SK-N-SH (cell line): ENCODE data around the gene SLC12A3. TPM values are rescaled to one million over a fixed set of nuclear protein-coding genes. Genes with fewer than 3 reads are reported as not detected.

ENCODE experiments used
- CTCF ChIA-PET: fragments of 300-600, 350-600 bp; formaldehyde crosslinking; extraction: SDS; loops from one replicate; lab custom pipeline; 2021; lab: Yijun Ruan, JAX
- POLR2A ChIA-PET: fragments of 350-600 bp; sonication (Branson Sonifier 250); formaldehyde crosslinking; extraction: SDS; loops from one replicate; lab custom pipeline; 2020; ENCODE audit warnings: antibody characterized with exemption, inconsistent platforms; lab: Yijun Ruan, JAX
- DNase-seq: peaks from one replicate; pipeline ENCODE4 v3.0.0; 2012
- H2AFZ ChIP-seq: fragments of 200-600 bp; sonication (generic); 2 replicates; pipeline ENCODE4 v1.8.1; 2016; ENCODE audit warnings: antibody characterized with exemption, mild to moderate bottlenecking, low read depth
- H3F3A ChIP-seq: fragments of 200-600 bp; sonication (generic); replicated peaks from 2 replicates; pipeline ENCODE3; 2016; ENCODE audit warnings: antibody characterized with exemption, mild to moderate bottlenecking; ENCODE audit not compliant: insufficient read depth
- H3K27ac ChIP-seq, 2 experiments: fragments of 200-500 bp in 1 of 2; fragments of 200-600 bp in 1 of 2; sonication (Bioruptor generic) in 1 of 2; sonication (generic), shearing (Covaris generic) in 1 of 2; 2 replicates each; pipeline versions ENCODE4 v1.5.1 to v1.6.1; 2014 to 2016; ENCODE audit warnings: low read depth in 2 of 2, inconsistent platforms in 1 of 2, low read length in 1 of 2, mild to moderate bottlenecking in 1 of 2, mixed read lengths in 1 of 2
- H3K27me3 ChIP-seq: fragments of 200-600 bp; sonication (generic), shearing (Covaris generic); 2 replicates; pipeline ENCODE4 v1.6.1; 2016; ENCODE audit warnings: mixed run types; ENCODE audit not compliant: insufficient read depth
- H3K36me3 ChIP-seq, 2 experiments: fragments of 200-500 bp in 1 of 2; fragments of 200-600 bp in 1 of 2; sonication (Bioruptor generic) in 1 of 2; sonication (generic) in 1 of 2; replicated peaks in 1 of 2; 2 replicates each; pipeline versions ENCODE3 to v1.5.1; 2014 to 2016; ENCODE audit warnings: low read length in 1 of 2, mild to moderate bottlenecking in 1 of 2; ENCODE audit not compliant: insufficient read depth in 2 of 2, control insufficient read depth in 1 of 2
- H3K4me1 ChIP-seq, 2 experiments: fragments of 200-500 bp in 1 of 2; fragments of 200-600 bp in 1 of 2; sonication (Bioruptor generic) in 1 of 2; sonication (generic), shearing (Covaris generic) in 1 of 2; 2 replicates each; pipeline versions ENCODE4 v1.5.1 to v1.6.1; 2014 to 2016; ENCODE audit warnings: low read depth in 1 of 2, low read length in 1 of 2, mixed run types in 1 of 2; ENCODE audit not compliant: insufficient read depth in 2 of 2, control insufficient read depth in 1 of 2
- H3K4me2 ChIP-seq: fragments of 200-600 bp; sonication (generic), shearing (Covaris generic); 2 replicates; pipeline ENCODE4 v1.6.1; 2017; ENCODE audit warnings: mixed run types
- H3K4me3 ChIP-seq, 2 experiments: fragments of 200-500 bp in 1 of 2; fragments of 200-600 bp in 1 of 2; sonication (Bioruptor generic) in 1 of 2; sonication (generic), shearing (Covaris generic) in 1 of 2; 2 replicates each; pipeline versions ENCODE4 v1.5.1 to v1.8.1; 2014 to 2016; ENCODE audit warnings: low read depth in 2 of 2, inconsistent platforms in 1 of 2, low read length in 1 of 2, mild to moderate bottlenecking in 1 of 2, mixed read lengths in 1 of 2, moderate library complexity in 1 of 2
- H3K79me2 ChIP-seq: fragments of 200-600 bp; sonication (generic); 2 replicates; pipeline ENCODE4 v1.8.1; 2017; ENCODE audit warnings: mild to moderate bottlenecking; ENCODE audit not compliant: insufficient read depth
- H3K9ac ChIP-seq: fragments of 200-600 bp; sonication (generic); 2 replicates; pipeline ENCODE4 v1.6.1; 2017; ENCODE audit warnings: mixed run types
- H3K9me2 ChIP-seq: fragments of 200-600 bp; sonication (generic); 2 replicates; pipeline ENCODE4 v1.6.1; 2017; ENCODE audit warnings: mixed run types
- H3K9me3 ChIP-seq: fragments of 200-600 bp; sonication (generic); 2 replicates; pipeline ENCODE4 v1.6.1; 2017; ENCODE audit warnings: mixed run types, mild to moderate bottlenecking, moderate library complexity
- H4K20me1 ChIP-seq: fragments of 200-600 bp; sonication (generic); 2 replicates; pipeline ENCODE4 v1.6.1; 2017; ENCODE audit warnings: mild to moderate bottlenecking, mixed run types; ENCODE audit not compliant: insufficient read depth
- CHD2 ChIP-seq: fragments of 150-350 bp; IDR thresholded peaks from 2 replicates; pipeline ENCODE4 v1.6.1; 2018; ENCODE audit warnings: low read length; ENCODE audit not compliant: partially characterized antibody
- CTCF ChIP-seq: fragments of 200-600 bp; sonication (generic); IDR thresholded peaks from 2 replicates; pipeline ENCODE4 v1.6.1; 2017; ENCODE audit warnings: antibody characterized with exemption, mild to moderate bottlenecking, moderate library complexity
- ELF1 ChIP-seq: IDR thresholded peaks from 2 replicates; pipeline ENCODE4 v1.4.0; 2012
- EP300 ChIP-seq, 2 experiments: IDR thresholded peaks; 2 replicates each; pipeline versions ENCODE4 v1.4.0 to v1.6.1; 2012; ENCODE audit warnings: borderline replicate concordance in 1 of 2, low read depth in 1 of 2, low read length in 1 of 2
- GATA2 ChIP-seq: sonication (generic); formaldehyde crosslinking; IDR thresholded peaks from 2 replicates; pipeline ENCODE4 v1.5.0; 2020; ENCODE audit warnings: mild to moderate bottlenecking, missing genetic modification reagents
- MAX ChIP-seq: IDR thresholded peaks from 2 replicates; pipeline ENCODE4 v1.4.0; 2012; ENCODE audit warnings: low read depth
- REST ChIP-seq: IDR thresholded peaks from 2 replicates; pipeline ENCODE4 v1.6.1; 2012; ENCODE audit warnings: mild to moderate bottlenecking, low read depth, low read length, moderate library complexity
- RXRA ChIP-seq: IDR thresholded peaks from 2 replicates; pipeline ENCODE4 v1.4.0; 2012; ENCODE audit warnings: low read depth, mild to moderate bottlenecking, borderline replicate concordance
- SIN3A ChIP-seq: IDR thresholded peaks from 2 replicates; pipeline ENCODE4 v1.6.1; 2012; ENCODE audit warnings: low read depth, mild to moderate bottlenecking, low read length, moderate library complexity, borderline replicate concordance
- SMC3 ChIP-seq: IDR thresholded peaks from 2 replicates; pipeline ENCODE4 v1.6.1; 2012; ENCODE audit warnings: low read depth, low read length, improper control_type of control experiment
- YY1 ChIP-seq: IDR thresholded peaks from 2 replicates; pipeline ENCODE4 v1.4.0; 2012; ENCODE audit warnings: low read depth, mild to moderate bottlenecking
- WGBS: methylation state at CpG from one replicate; pipeline ENCODE4 v1.1.6; 2017; ENCODE audit warnings: low lambda C conversion rate; 5-methylcytosine and 5-hydroxymethylcytosine counted together
- polyA plus RNA-seq, 3 experiments: library from polyadenylated mRNA; depleted of rRNA; stranded (reverse); fragments of >200 nt; gene quantifications; 2 replicates each; pipeline ENCODE4 v1.2.3, GENCODE V29; 2012

SLC12A3 gene
- polyA plus RNA-seq, 1 of the 3 experiments (the other 2 are of a cell fraction) = not detected

- Histone ChIP-seq H3K4me3 (no peak overlapping the region), H3K4me1 (peaks cover 0 to 35% of the 10 kb centered on the region in 2 experiments; a peak in 1 of 4 replicates), H3K36me3 (no peaks in the 10 kb centered on the region), H3K79me2 (no peaks in the 10 kb centered on the region), H2AFZ (no peak overlapping the region), H3K9me2 (no peaks in the 10 kb centered on the region), H3K27me3 (no peaks in the 10 kb centered on the region), H3K27ac (no peak overlapping the region), H3K9me3 (no peaks in the 10 kb centered on the region), H4K20me1 (no peaks in the 10 kb centered on the region), H3K9ac (no peak overlapping the region), H3K4me2 (no peak overlapping the region), H3F3A (no peaks in the 10 kb centered on the region)
- WGBS = 98% methylated on average over 9 of the region's 10 CpGs
- CTCF ChIA-PET = no interaction called here
- TF ChIP-seq RXRA (no peak), REST (no peak), MAX (no peak), ELF1 (no peak), CTCF (no peak), YY1 (no peak), SMC3 (no peak), CHD2 (no peak), SIN3A (no peak), GATA2 (CRISPR knock-in tag) (no peak), EP300 (IDR thresholded peaks at IDR 0.05; ENCODE audit: borderline replicate concordance in 1 of 2, low read depth in 1 of 2, low read length in 1 of 2) (no peak)
- POLR2A ChIA-PET = no interaction called here
- DNase-seq = no peak
Measured at GRCh38 chr16:56872863-56873391, 7.9 kb downstream of the SLC12A3 start.
